Vagina (tissue), 2 donors: ENCODE measurements around the gene ARTN.

Experiments
- CTCF ChIP-seq, 3 experiments: fragments of 450-650 bp in 2 of 3; fragments of 200-600 bp in 1 of 3; sonication (generic) in 1 of 3; IDR thresholded peaks; one replicate each; pipeline ENCODE4 v1.5.1; 2017 to 2019; ENCODE audit warnings: antibody characterized with exemption in 3 of 3, mild to moderate bottlenecking in 2 of 3, moderate library complexity in 2 of 3
- POLR2A ChIP-seq, 2 donors: fragments of 450-650 bp; IDR thresholded peaks; one replicate each; pipeline ENCODE4 v1.6.1; 2017; ENCODE audit warnings: antibody characterized with exemption in 2 of 2, mild to moderate bottlenecking in 2 of 2, moderate library complexity in 2 of 2

GRCh38 chr1:43912607-43913006, 21.0 kb upstream of the ARTN start:
- TF ChIP-seq CTCF (IDR thresholded peaks at IDR 0.05) (no peak), POLR2A (IDR thresholded peaks at IDR 0.05) (no peak)
